Lower leg skin (tissue), 4 donors: ENCODE results near the gene CMTM4. TPM values are rescaled to one million over a fixed set of nuclear protein-coding genes. Genes with fewer than 3 reads are reported as not detected.
"Not testable (repeated sequence)": the region's sequence is repeated elsewhere in the genome, so short reads cannot be mapped to it uniquely, and the experiment has no call there.

Experiments used
- DNase-seq, 2 donors: peaks; one replicate each; pipeline ENCODE4 v3.0.0-alpha.2; 2019; ENCODE audit warnings: low spot score in 2 of 2
- H3K4me3 ChIP-seq: fragments of 200-600 bp; sonication (generic); 2 replicates; pipeline ENCODE4 v1.5.1; 2017; ENCODE audit warnings: mild to moderate bottlenecking, low read depth; ENCODE audit not compliant: poor library complexity, severe bottlenecking
- POLR2A ChIP-seq, 2 donors: fragments of 450-650 bp; IDR thresholded peaks; one replicate each; pipeline ENCODE4 v1.6.1; 2016 to 2017; ENCODE audit warnings: antibody characterized with exemption in 2 of 2, mild to moderate bottlenecking in 1 of 2, moderate library complexity in 1 of 2
- WGBS, 2 donors: methylation state at CpG; one replicate each; pipeline ENCODE4 v1.1.5; 2018; 5-methylcytosine and 5-hydroxymethylcytosine counted together
- intact Hi-C: fragments of 100-400 bp; cut with DNase I; formaldehyde crosslinking; loops from one replicate; pipeline ENCODE4 v1.15.0; 2023; ENCODE audit warnings: low total_unique reads
- total RNA-seq, 4 donors: library from RNA; depleted of rRNA; stranded (reverse); fragments of >200 nt; gene quantifications; one replicate each; pipeline ENCODE4 v1.1.0, GENCODE V29; 2016
- TF ChIP-seq, protein P1 (sequence below), 3 donors: fragments of 450-650 bp; IDR thresholded peaks; one replicate each; pipeline ENCODE4 v1.5.1; 2016; ENCODE audit warnings: antibody characterized with exemption in 3 of 3, mild to moderate bottlenecking in 3 of 3, moderate library complexity in 2 of 3

The CMTM4 gene
- total RNA-seq, 4 donors from 2014 or later, result 11.1 to 30.2 (median 22.5) TPM

DNA sequence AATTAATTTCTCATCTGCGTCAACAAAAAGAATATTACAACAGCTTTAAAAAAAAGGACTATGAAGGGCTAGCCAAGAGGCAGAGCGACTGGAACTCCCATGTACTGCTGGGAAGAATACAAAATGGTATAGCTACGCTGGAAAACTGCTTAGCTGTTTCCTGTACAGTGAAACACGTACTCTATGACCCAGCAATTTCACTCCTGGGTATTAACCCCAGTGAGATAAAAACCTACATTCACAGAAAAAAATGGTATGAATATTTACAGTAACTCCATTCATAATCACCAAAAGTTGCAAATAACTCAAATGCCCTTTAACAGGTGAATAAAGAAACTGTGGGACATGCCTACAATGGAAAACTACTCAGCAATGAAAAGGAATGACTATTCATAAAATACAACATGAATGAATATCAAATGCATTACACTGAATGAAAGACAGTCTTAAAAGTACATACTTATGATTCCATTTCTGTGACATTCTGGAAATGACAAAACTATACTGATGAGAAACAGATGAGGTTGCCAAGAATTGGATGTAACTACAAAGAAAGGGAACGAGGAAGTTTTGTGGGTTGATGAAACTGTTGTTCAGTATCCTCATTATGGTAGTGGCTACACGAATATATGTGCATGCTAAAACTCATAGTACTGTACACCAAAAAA is 27.6 kb downstream of the CMTM4 start:
- TF ChIP-seq, protein P1, sequence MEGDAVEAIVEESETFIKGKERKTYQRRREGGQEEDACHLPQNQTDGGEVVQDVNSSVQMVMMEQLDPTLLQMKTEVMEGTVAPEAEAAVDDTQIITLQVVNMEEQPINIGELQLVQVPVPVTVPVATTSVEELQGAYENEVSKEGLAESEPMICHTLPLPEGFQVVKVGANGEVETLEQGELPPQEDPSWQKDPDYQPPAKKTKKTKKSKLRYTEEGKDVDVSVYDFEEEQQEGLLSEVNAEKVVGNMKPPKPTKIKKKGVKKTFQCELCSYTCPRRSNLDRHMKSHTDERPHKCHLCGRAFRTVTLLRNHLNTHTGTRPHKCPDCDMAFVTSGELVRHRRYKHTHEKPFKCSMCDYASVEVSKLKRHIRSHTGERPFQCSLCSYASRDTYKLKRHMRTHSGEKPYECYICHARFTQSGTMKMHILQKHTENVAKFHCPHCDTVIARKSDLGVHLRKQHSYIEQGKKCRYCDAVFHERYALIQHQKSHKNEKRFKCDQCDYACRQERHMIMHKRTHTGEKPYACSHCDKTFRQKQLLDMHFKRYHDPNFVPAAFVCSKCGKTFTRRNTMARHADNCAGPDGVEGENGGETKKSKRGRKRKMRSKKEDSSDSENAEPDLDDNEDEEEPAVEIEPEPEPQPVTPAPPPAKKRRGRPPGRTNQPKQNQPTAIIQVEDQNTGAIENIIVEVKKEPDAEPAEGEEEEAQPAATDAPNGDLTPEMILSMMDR (IDR thresholded peaks at IDR 0.05), result no peak
- TF ChIP-seq POLR2A (IDR thresholded peaks at IDR 0.05), result no peak
- intact Hi-C loops, result no loop called here
- DNase-seq, result no peak
- WGBS, 2 donors, result 61 to 72% methylated on average over 6 of the region's 6 CpGs
- H3K4me3 ChIP-seq, result no peak overlapping the region

DNA sequence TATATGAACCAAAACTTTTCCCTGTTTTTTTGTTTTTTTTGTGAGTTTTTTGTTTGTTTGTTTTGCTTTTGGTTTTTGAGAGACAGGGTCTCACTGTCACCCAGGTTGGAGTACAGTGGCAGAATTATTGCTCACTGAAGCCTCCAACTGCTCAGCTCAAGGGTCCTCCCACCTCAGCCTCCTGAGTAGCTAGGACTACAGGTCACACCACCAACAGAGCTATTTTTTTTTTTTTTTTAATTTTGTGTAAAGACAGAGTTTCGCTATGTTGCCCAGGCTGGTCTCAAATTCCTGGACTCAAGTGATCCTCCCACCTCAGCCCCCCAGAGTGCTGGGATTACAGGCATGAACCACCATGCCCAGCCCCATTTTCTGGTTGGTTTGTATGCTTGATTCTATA is 28.6 kb downstream of the CMTM4 start:
- WGBS, 2 donors, result 100% methylated on average over 1 of the region's 1 CpG
- no peak overlapping the region for H3K4me3 ChIP-seq
- intact Hi-C loops, result no loop called here
- DNase-seq, result peak in 1 of 2 donors; percentile 62
- TF ChIP-seq, protein P1 (IDR thresholded peaks at IDR 0.05), result no peak
- no peak for TF ChIP-seq POLR2A (IDR thresholded peaks at IDR 0.05)

DNA sequence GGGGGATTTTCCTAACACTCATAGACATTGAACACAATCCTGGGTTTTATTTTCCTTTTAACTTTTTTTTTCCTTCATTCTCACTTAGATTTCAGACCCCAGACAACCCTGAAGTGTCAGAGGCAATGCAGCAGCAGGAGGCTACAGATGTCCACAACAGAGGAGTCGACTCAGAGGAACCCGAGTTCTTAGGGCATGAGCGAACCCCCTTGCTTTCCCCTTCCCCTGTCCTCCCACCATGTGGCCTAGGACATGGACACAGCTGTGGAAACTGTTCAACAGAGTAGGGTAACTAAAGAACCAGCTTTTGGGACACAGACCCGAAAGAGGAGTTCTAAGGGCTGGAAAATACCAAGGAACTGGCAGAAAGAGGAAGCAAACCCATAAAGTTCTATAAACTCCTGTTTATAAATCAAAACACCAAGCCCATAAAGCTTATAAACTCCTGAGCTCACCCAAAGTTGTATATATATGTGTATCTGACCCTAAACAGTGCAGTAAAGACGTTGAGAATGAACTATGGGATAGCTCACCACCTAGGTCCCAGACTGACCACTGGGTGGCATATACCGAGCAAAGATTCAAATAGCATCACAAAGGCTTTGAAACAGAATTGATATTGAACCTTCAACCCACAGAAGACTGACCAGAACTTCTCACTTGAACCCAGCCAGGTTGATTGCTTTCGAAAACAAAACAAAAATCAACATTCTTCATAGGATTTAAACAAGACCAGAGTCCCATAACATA is 33.9 kb downstream of the CMTM4 start:
- no peak overlapping the region for H3K4me3 ChIP-seq
- 74 to 76% methylated on average over 7 of the region's 7 CpGs for WGBS, 2 donors
- peak in 1 of 2 donors; percentile 64 for DNase-seq
- no peak for TF ChIP-seq POLR2A (IDR thresholded peaks at IDR 0.05)
- TF ChIP-seq, protein P1 (IDR thresholded peaks at IDR 0.05), result no peak
- intact Hi-C loops, result no loop called here

DNA sequence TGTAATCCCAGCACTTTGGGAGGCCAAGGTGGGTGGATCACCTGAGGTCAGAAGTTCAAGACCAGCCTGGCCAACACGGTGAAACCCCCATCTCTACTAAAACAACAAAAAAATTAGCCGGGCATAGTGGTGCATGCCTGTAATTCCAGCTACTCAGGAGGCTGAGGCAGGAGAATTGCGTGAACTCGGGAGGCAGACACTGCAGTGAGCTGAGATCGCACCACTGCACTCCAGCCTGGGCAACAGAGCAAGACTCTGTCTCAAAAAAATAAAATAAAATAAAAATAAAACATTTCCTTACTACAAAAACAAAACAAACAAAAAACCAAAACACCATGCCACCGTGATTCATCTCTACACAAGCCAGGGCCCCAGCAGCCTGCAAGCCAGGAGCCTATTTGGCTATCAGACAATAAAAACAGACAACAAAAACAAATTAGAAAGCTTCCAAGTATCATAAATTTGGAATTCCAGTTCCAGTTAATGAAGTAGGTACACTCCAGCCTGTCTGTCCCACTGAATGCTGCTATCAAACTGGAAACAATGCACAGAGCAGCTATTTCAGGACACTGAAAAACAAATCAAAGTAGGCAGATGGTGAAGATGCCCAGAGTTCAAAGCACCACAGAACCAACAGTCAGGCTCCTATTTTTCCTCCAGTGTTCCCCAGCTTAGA is 34.7 kb downstream of the CMTM4 start:
- DNase-seq, H3K4me3 ChIP-seq, intact Hi-C loops: not testable (repeated sequence)
- WGBS, 2 donors, result 59 to 69% methylated on average over 6 of the region's 6 CpGs

DNA sequence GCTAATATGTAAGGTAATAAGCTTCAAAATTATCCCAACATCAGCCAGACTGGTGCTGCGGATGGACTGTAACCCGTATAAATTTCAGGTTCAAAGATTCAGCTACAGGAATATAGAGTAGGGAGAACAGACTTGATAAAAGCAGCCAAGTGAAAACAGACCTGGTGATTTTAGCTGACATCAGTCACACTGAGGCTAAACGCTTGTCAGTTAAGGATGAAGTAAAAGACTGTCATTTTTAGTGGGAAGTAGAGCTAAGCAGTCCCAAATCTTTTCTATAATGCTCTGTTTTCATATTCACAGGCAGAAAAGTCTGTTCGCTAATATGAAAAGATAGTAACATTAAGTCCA is 35.4 kb downstream of the CMTM4 start:
- no peak overlapping the region for H3K4me3 ChIP-seq
- peak in 1 of 2 donors; percentile 8 for DNase-seq
- intact Hi-C loops, result no loop called here
- WGBS, 2 donors, result 63 to 75% methylated on average over 4 of the region's 4 CpGs
- TF ChIP-seq, protein P1 (IDR thresholded peaks at IDR 0.05), result no peak
- TF ChIP-seq POLR2A (IDR thresholded peaks at IDR 0.05), result no peak
